Measurements from ENCODE around the gene FGF13.

GRCh38 chrX:138748480-138748879 is 37.0 kb upstream of the FGF13 start:
- TF ChIP-seq, protein P1, sequence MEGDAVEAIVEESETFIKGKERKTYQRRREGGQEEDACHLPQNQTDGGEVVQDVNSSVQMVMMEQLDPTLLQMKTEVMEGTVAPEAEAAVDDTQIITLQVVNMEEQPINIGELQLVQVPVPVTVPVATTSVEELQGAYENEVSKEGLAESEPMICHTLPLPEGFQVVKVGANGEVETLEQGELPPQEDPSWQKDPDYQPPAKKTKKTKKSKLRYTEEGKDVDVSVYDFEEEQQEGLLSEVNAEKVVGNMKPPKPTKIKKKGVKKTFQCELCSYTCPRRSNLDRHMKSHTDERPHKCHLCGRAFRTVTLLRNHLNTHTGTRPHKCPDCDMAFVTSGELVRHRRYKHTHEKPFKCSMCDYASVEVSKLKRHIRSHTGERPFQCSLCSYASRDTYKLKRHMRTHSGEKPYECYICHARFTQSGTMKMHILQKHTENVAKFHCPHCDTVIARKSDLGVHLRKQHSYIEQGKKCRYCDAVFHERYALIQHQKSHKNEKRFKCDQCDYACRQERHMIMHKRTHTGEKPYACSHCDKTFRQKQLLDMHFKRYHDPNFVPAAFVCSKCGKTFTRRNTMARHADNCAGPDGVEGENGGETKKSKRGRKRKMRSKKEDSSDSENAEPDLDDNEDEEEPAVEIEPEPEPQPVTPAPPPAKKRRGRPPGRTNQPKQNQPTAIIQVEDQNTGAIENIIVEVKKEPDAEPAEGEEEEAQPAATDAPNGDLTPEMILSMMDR (optimal IDR thresholded peaks at IDR 0.05 in 1 of 3, IDR thresholded peaks at IDR 0.05 in 1 of 3, conservative IDR thresholded peaks at IDR 0.05 in 1 of 3; ENCODE audit: extremely low read depth in 1 of 3, insufficient read depth in 2 of 3, low read length in 3 of 3), result peak in 2 of 3 experiments; percentile 36 to 56
- TF ChIP-seq EZH2 (IDR thresholded peaks at IDR 0.05; ENCODE audit: low read length), result no peak

All from keratinocyte (primary cell).